H9 (cell line): ENCODE results near the gene MRGPRD. TPM values are rescaled to one million over a fixed set of nuclear protein-coding genes. Genes with fewer than 3 reads are reported as not detected.

Experiments used
- DNase-seq: peaks from one replicate; pipeline ENCODE4 v3.0.0-alpha.2; 2017
- H2AFZ ChIP-seq: one replicate; pipeline ENCODE4 v1.6.1; 2013; ENCODE audit warnings: mild to moderate bottlenecking, low read length, control low read depth, moderate library complexity
- H2AK5ac ChIP-seq: 2 replicates; pipeline ENCODE4 v1.6.1; 2013; ENCODE audit warnings: low read length, control low read depth, mixed read lengths; ENCODE audit not compliant: insufficient read length
- H2BK120ac ChIP-seq: one replicate; pipeline ENCODE4 v1.6.1; 2013; ENCODE audit warnings: low read depth, mild to moderate bottlenecking, low read length, control low read depth, inconsistent platforms; ENCODE audit not compliant: poor library complexity, severe bottlenecking
- H2BK12ac ChIP-seq: 2 replicates; pipeline ENCODE4 v1.6.1; 2013; ENCODE audit warnings: low read length, control low read depth, mixed read lengths, low read depth; ENCODE audit not compliant: insufficient read length
- H2BK15ac ChIP-seq: 2 replicates; pipeline ENCODE4 v1.6.1; 2013; ENCODE audit warnings: low read depth, low read length, control low read depth
- H2BK20ac ChIP-seq: one replicate; pipeline ENCODE4 v1.6.1; 2013; ENCODE audit warnings: low read depth, mild to moderate bottlenecking, low read length, control low read depth, inconsistent platforms; ENCODE audit not compliant: poor library complexity, severe bottlenecking
- H2BK5ac ChIP-seq: 2 replicates; pipeline ENCODE4 v1.6.1; 2013; ENCODE audit warnings: low read length, control low read depth, mixed read lengths; ENCODE audit not compliant: insufficient read length
- H3K14ac ChIP-seq: 2 replicates; pipeline ENCODE4 v1.6.1; 2013; ENCODE audit warnings: low read length, control low read depth; ENCODE audit not compliant: insufficient read depth
- H3K18ac ChIP-seq: 2 replicates; pipeline ENCODE4 v1.6.1; 2013; ENCODE audit warnings: low read depth, mild to moderate bottlenecking, mixed read lengths, low read length, control low read depth; ENCODE audit not compliant: insufficient read length
- H3K23ac ChIP-seq: 2 replicates; pipeline ENCODE4 v1.6.1; 2013; ENCODE audit warnings: low read length, control low read depth, mixed read lengths, low read depth; ENCODE audit not compliant: insufficient read length
- H3K23me2 ChIP-seq: 2 replicates; pipeline ENCODE4 v1.6.1; 2013; ENCODE audit warnings: low read depth, mild to moderate bottlenecking, mixed read lengths, low read length, control low read depth; ENCODE audit not compliant: insufficient read length, poor library complexity, severe bottlenecking
- H3K27ac ChIP-seq: 2 replicates; pipeline ENCODE4 v1.5.1; 2013; ENCODE audit warnings: low read length, control low read depth, mixed read lengths, low read depth; ENCODE audit not compliant: insufficient read length
- H3K27me3 ChIP-seq: 2 replicates; pipeline ENCODE4 v1.6.1; 2013; ENCODE audit warnings: low read length, control low read depth, inconsistent platforms; ENCODE audit not compliant: insufficient read depth
- H3K4ac ChIP-seq: 2 replicates; pipeline ENCODE4 v1.6.1; 2013; ENCODE audit warnings: low read depth, mild to moderate bottlenecking, control low read depth, inconsistent platforms, low read length, moderate library complexity
- H3K4me1 ChIP-seq: 2 replicates; pipeline ENCODE4 v1.6.1; 2013; ENCODE audit warnings: low read length, control low read depth, inconsistent platforms; ENCODE audit not compliant: insufficient read depth
- H3K4me2 ChIP-seq: 2 replicates; pipeline ENCODE4 v1.6.1; 2013; ENCODE audit warnings: low read length, control low read depth, mixed read lengths; ENCODE audit not compliant: insufficient read length, insufficient read depth
- H3K56ac ChIP-seq: 2 replicates; pipeline ENCODE4 v1.6.1; 2013; ENCODE audit warnings: low read depth, mild to moderate bottlenecking, mixed read lengths, low read length, control low read depth; ENCODE audit not compliant: insufficient read length
- H3K79me1 ChIP-seq: 2 replicates; pipeline ENCODE4 v1.6.1; 2013; ENCODE audit warnings: low read depth, mild to moderate bottlenecking, moderate library complexity, low read length, control low read depth, inconsistent platforms; ENCODE audit not compliant: insufficient read depth, poor library complexity, severe bottlenecking
- H3K79me2 ChIP-seq: 2 replicates; pipeline ENCODE4 v1.6.1; 2013; ENCODE audit warnings: low read length, control low read depth, inconsistent platforms; ENCODE audit not compliant: insufficient read depth
- H3K9ac ChIP-seq: 2 replicates; pipeline ENCODE4 v1.6.1; 2013; ENCODE audit warnings: low read length, control low read depth, mixed read lengths; ENCODE audit not compliant: insufficient read length; ENCODE audit errors: extremely low read depth
- H3K9me3 ChIP-seq: one replicate; pipeline ENCODE4 v1.6.1; 2013; ENCODE audit warnings: low read depth, low read length, inconsistent platforms; ENCODE audit not compliant: control insufficient read depth
- H3T11ph ChIP-seq: one replicate; pipeline ENCODE4 v1.6.1; 2013; ENCODE audit warnings: mild to moderate bottlenecking, low read length, control low read depth, inconsistent platforms
- H4K20me1 ChIP-seq: one replicate; pipeline ENCODE4 v1.6.1; 2013; ENCODE audit not compliant: control insufficient read depth, insufficient read length, insufficient read depth
- H4K5ac ChIP-seq: 2 replicates; pipeline ENCODE4 v1.6.1; 2013; ENCODE audit warnings: low read depth, mild to moderate bottlenecking, mixed read lengths, low read length, control low read depth; ENCODE audit not compliant: insufficient read length
- H4K8ac ChIP-seq: replicated peaks from 2 replicates; pipeline ENCODE4 v1.6.1; 2013; ENCODE audit warnings: low read length, control low read depth, mixed read lengths, low read depth; ENCODE audit not compliant: insufficient read length
- H4K91ac ChIP-seq: 2 replicates; pipeline ENCODE4 v1.6.1; 2013; ENCODE audit warnings: low read depth, mild to moderate bottlenecking, moderate library complexity, mixed read lengths, low read length, control low read depth; ENCODE audit not compliant: insufficient read length
- H3K27ac Mint-ChIP-seq, 3 experiments: 2 replicates in 2 of 3; 3 replicates in 1 of 3; pipeline ENCODE4 v1.8.0; 2020 to 2021; ENCODE audit warnings: mixed read lengths in 3 of 3, mild to moderate bottlenecking in 1 of 3, moderate library complexity in 1 of 3
- H3K27me3 Mint-ChIP-seq: 2 replicates; pipeline ENCODE4 v1.8.0; 2021; ENCODE audit warnings: low read depth, mild to moderate bottlenecking, moderate library complexity, mixed read lengths
- H3K36me3 Mint-ChIP-seq, 3 experiments: 2 replicates in 2 of 3; 3 replicates in 1 of 3; pipeline ENCODE4 v1.8.0; 2020 to 2021; ENCODE audit warnings: low read depth in 3 of 3, mixed read lengths in 3 of 3; ENCODE audit not compliant: insufficient read depth in 1 of 3
- H3K4me1 Mint-ChIP-seq, 2 experiments: 2 replicates each; pipeline ENCODE4 v1.8.0; 2020; ENCODE audit warnings: mixed read lengths in 2 of 2
- H3K4me3 Mint-ChIP-seq, 2 experiments: 2 replicates in 1 of 2; 3 replicates in 1 of 2; pipeline ENCODE4 v1.8.0; 2020 to 2021; ENCODE audit warnings: mild to moderate bottlenecking in 2 of 2, mixed read lengths in 2 of 2, moderate library complexity in 1 of 2
- H3K9me3 Mint-ChIP-seq, 2 experiments: 2 replicates in 1 of 2; 3 replicates in 1 of 2; pipeline ENCODE4 v1.8.0; 2020; ENCODE audit warnings: mild to moderate bottlenecking in 2 of 2, mixed read lengths in 2 of 2, moderate library complexity in 1 of 2
- WGBS: extraction: QIAGEN DNeasy Blood & Tissue Kit; methylation state at CpG from one replicate; pipeline ENCODE4 v1.1.7; 2013; ENCODE audit warnings: missing lambda C conversion rate, low lambda C conversion rate, mixed read lengths; ENCODE audit not compliant: insufficient read length; ENCODE audit errors: extremely low coverage; 5-methylcytosine and 5-hydroxymethylcytosine counted together
- long read RNA-seq: library from polyadenylated mRNA; unstranded; transcript quantifications from one replicate; pipeline ENCODE4 v2.0.0, GENCODE V29; 2020
- total RNA-seq: library from RNA; stranded (reverse); gene quantifications from 2 replicates; pipeline ENCODE4 v1.2.1, GENCODE V29; 2021
- TF ChIP-seq, protein P1 (sequence below): fragments of 200-600 bp; sonication (generic); conservative IDR thresholded peaks from 3 replicates; pipeline ENCODE4 v1.8.0; 2021; ENCODE audit warnings: antibody characterized with exemption, mild to moderate bottlenecking

The MRGPRD gene, protein sequence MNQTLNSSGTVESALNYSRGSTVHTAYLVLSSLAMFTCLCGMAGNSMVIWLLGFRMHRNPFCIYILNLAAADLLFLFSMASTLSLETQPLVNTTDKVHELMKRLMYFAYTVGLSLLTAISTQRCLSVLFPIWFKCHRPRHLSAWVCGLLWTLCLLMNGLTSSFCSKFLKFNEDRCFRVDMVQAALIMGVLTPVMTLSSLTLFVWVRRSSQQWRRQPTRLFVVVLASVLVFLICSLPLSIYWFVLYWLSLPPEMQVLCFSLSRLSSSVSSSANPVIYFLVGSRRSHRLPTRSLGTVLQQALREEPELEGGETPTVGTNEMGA
- total RNA-seq: not detected in 2 replicates
- long read RNA-seq: 0 reads

GRCh38 chr11:68980776-68981065 lies at the start of gene MRGPRD:
Gene MRGPRD (minus strand): TSS chr11:68980986. CDS start chr11:68980986, 0 bp downstream.
- H3T11ph ChIP-seq: no peak within 1 kb of the TSS
- no peaks in the 10 kb centered on the region for H3K79me1 ChIP-seq
- no peak within 1 kb of the TSS for H2BK120ac ChIP-seq
- H2AK5ac ChIP-seq: no peak within 1 kb of the TSS
- H3K4me3 Mint-ChIP-seq: no peak within 1 kb of the TSS
- no peaks in the 10 kb centered on the region for H3K27me3 Mint-ChIP-seq
- H3K4ac ChIP-seq: no peak within 1 kb of the TSS
- H2BK15ac ChIP-seq: no peak within 1 kb of the TSS
- DNase-seq: no peak
- no peak within 1 kb of the TSS for H3K23ac ChIP-seq
- no peak within 1 kb of the TSS for H2AFZ ChIP-seq
- H2BK12ac ChIP-seq: no peak within 1 kb of the TSS
- H3K14ac ChIP-seq: no peak within 1 kb of the TSS; the same call in 1 of the 2 replicates
- H3K4me1 Mint-ChIP-seq: peaks cover 7 to 16% of the 10 kb centered on the region in 2 experiments
- H3K79me2 ChIP-seq: no peaks in the 10 kb centered on the region
- H3K56ac ChIP-seq: no peak within 1 kb of the TSS
- no peak within 1 kb of the TSS for H4K5ac ChIP-seq
- no peaks in the 10 kb centered on the region for H3K36me3 Mint-ChIP-seq
- no peak within 1 kb of the TSS for H2BK20ac ChIP-seq
- no CpG with 5 or more reads among the region's 8 CpGs for WGBS
- peaks cover 0 to 2% of the 10 kb centered on the region in 2 experiments; a peak in 2 of 5 replicates for H3K9me3 Mint-ChIP-seq
- peak within 1 kb of the TSS in 1 of 3 experiments; percentile 11; a peak in 1 of 7 replicates for H3K27ac Mint-ChIP-seq
- TF ChIP-seq, protein P1, sequence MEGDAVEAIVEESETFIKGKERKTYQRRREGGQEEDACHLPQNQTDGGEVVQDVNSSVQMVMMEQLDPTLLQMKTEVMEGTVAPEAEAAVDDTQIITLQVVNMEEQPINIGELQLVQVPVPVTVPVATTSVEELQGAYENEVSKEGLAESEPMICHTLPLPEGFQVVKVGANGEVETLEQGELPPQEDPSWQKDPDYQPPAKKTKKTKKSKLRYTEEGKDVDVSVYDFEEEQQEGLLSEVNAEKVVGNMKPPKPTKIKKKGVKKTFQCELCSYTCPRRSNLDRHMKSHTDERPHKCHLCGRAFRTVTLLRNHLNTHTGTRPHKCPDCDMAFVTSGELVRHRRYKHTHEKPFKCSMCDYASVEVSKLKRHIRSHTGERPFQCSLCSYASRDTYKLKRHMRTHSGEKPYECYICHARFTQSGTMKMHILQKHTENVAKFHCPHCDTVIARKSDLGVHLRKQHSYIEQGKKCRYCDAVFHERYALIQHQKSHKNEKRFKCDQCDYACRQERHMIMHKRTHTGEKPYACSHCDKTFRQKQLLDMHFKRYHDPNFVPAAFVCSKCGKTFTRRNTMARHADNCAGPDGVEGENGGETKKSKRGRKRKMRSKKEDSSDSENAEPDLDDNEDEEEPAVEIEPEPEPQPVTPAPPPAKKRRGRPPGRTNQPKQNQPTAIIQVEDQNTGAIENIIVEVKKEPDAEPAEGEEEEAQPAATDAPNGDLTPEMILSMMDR: no peak
- no peak within 1 kb of the TSS for H3K18ac ChIP-seq
- no peaks in the 10 kb centered on the region for H4K20me1 ChIP-seq
- H3K27me3 ChIP-seq: no peaks in the 10 kb centered on the region
- H3K4me1 ChIP-seq: no peaks in the 10 kb centered on the region
- H4K91ac ChIP-seq: no peak within 1 kb of the TSS
- no peak within 1 kb of the TSS for H3K27ac ChIP-seq
- H3K9me3 ChIP-seq: no peaks in the 10 kb centered on the region
- no peaks in the 10 kb centered on the region for H3K23me2 ChIP-seq
- H3K9ac ChIP-seq: no peak within 1 kb of the TSS
- H3K4me2 ChIP-seq: no peak within 1 kb of the TSS
- H4K8ac ChIP-seq: no peak within 1 kb of the TSS
- no peak within 1 kb of the TSS for H2BK5ac ChIP-seq
